NCI-H748 treated with DMSO at 0.1 percent for 48 hours (cell line): ENCODE results near the gene PEX10.

Source experiments
- DNase-seq: peaks from one replicate; lab custom pipeline; 2025; lab: John Stamatoyannopoulos, UW

Gene PEX10

DNA sequence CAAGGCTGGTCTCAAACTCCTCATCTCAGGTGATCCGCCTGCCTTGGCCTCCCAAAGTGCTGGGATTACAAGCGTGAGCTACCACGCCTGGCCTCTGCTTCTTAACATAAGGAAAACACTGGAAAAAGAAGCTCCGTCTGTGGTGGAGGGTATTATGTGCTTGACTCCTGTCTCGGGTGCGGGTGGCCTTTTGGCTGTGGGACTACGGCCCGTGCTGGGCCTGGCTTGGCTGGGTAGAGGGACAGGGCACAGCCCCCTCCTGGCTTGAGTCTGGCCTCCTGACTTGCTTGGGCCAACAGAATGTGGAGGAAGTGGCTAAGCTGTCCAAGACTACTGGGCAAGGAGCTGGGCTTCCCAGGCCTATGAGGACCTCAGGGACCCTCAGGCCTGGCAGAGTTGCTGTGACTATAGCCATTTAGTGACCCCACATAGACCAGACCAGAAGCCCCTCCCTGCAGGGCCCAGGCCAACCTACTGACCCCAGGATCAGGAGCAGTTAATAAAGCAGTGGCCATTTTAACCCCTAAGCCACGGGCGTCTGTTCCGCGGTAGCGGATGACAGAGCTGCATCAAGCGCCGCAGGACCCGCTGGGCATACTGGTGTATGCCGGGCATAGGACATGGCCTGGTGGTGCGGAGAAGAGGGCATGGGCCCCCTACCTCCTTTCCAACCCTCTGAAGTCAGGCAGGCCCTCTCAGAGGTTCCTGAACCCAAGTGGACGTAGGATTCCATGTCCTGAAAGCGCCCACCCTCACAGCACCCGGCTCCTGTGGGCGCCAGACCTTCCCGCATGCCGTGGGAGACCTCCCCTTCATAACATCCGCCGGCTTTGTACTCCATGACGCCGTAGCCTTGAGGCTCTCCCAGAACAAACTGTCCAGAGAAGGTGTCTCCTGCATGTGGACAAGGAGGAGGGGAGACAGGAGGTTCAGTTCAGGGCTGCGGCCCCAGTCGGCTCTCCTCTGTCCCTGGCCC lies 25.4 kb downstream of the PEX10 start:
- no peak for DNase-seq

- DNase-seq: no peak
Measured at GRCh38 chr1:2385606-2386280, 26.6 kb downstream of the PEX10 start.

- no peak for DNase-seq
Measured at GRCh38 chr1:2384941-2385481, 27.4 kb downstream of the PEX10 start.

GRCh38 chr1:2384130-2384860 lies 28.1 kb downstream of the PEX10 start:
- DNase-seq: no peak

DNA sequence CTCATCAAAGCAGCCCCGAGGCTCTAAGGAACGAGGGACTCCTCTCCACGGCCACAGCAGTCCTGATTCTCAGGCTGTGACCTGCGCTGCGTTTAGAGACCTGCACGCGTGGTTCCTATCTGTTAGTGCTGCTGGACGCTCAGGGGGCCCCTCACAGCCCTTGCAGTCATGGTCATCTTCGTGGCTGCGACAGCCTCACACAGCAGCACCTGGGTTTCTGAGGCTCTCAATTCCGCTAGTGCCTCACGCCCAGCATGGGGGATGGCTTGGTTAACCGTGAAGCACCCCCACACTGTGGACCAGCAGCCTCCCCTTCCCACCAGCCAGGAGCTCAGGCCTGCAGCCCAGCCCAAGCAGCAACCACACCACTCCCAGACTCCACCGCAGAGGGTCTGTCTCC lies 28.8 kb downstream of the PEX10 start:
- DNase-seq: no peak

DNA sequence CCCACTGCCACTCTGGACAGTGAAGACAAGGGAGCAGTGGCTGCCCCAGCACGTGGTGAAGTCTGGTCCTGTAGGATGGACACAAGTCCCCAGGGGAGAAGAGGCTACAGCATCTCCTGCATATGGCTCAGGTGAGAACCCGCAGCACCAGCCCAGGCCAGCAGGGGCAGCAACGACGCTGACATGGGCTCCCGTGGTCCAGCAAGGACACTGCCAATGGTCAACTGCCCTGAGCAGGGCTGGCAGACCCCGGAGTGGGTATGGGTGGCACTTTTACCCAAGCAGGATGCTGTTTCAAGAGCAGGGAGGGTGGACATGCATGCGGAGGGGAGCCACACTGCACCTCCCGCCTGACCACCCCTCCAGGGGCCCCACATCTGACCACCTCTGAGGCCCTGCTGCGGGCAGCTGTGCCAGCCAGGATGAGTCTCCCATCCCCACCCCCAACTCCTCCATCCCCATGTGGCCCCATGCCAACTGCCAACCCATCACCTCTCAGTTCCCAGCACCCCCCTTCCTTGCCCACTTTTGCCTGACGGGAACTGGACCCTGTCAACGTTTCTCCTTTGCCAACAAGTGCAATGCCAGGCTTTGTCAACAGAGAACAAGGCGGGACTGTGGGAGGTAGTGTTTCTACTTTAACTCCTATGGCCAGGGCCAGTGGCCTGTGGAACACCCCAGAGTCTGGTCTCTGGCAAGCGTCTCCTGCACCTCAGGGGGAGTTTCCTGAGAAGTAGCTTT lies 29.6 kb downstream of the PEX10 start:
- no peak for DNase-seq

DNA sequence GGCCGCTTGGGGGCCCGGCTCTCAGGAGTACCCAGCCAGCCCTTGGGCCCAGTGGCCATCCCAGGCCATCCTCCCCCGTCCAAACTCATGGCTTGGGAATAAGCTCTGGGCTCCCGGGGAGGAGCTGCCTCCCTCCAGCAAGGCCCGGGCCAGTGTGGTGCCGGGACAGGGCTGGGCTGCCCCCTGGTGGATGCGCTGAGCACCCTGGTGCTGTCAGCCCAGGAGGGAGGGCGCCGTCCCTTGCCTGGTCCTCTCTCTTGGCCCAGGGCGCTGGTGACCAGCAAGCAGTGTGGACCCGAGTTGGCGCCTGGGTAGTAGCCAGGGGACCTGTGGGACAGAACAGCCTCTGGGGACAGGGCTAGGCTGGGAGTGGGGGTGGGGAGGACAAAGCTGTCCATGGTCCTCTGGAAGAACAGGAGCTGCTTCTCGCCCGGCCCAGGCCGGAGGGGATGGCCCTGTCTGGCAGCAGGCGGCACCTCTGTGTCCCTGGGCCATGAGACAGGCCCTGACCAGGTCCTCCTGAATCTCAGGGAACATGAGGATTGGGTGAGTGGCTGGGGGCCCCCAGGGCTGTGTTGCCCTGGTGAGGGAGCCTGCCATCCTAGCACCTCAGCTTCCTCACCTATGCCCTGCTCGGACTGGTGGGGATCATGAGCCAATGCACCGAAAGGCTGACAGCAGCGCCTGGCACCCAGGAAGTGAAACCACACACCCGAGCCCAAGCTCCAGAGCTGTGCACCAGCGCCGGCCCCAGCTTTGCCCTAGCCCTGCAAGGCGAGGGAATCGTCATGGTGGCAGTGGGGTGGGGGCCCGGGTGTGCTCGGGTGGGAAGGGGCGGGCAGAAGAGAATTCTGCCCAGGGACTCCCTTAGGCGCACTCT lies 30.4 kb downstream of the PEX10 start:
- no peak for DNase-seq

DNA sequence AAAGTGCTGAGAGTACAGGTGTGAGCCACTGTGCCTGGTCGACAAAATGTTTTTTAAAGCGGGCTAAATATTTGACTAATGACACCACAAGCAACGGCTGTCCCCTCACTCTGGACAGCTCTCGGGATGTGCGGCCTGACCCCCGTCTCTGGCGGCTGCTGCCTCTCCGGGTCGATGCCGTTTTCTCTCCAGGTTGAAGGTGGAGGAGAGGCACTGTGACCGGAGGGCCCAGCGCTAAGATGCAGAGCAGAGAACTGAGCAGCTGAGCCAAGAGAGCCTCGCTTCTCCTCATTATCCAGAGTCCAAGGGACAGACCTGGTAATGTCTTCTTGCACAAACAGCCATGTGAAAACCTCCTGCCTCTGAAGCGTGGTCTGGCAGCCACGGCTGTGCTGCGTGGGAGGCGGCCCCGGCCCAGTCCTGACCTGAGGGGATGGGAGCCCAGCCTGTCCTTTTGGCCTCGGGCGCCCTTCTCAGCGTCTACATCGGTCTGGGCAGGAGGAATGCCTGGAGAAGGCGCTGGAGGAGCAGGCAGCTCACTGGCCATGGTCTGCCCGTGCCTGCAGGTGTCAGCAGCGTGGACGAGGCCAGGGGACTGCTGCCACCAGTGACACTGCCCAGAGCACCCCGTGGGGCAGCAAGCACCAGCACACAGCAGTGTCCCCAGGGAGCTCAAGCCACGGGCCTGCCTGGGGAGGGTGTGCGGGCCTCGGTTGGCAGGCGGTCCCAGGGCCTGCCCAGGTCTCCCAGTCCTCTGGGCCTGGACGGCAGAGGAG lies 31.4 kb downstream of the PEX10 start:
- no peak for DNase-seq

GRCh38 chr1:2379733-2380404 lies 32.5 kb downstream of the PEX10 start:
- no peak for DNase-seq

DNA sequence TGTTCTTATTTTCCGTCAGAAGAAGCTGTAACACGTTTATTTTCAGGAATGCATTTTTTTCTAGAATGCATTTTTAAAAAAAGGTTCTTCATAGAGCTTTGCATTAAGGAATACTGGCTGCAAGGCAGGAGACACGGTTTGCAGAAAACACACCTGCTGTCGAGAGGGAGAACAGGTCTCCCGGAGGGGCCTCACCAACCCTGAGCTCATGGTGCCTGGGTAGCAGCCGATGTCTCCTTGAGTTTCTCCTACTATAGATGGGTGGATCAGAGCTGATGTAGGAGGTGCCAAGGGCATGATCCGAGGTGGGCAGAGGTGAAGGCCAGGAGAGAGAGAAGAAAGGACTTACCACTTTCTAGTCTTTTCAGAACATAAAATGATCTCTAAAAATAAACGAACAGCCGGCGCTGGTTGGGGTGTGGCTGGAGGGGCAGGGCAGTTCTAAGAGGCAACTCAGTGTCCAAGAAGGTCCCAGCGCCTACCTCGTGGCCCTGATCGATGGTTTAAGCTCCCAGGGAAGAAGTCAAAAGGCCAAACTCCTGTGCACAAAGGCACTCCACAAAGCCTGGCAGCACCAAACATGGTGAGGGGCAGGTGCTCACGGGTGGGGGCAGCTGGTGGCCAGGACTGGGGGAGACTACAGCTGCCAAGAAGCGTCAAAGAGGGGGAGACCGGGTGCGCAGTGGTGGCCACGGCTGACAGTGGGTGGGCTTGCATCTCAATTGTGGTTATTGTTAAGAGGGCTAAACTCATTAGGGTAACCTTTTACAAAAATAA lies 33.2 kb downstream of the PEX10 start:
- no peak for DNase-seq

GRCh38 chr1:2378441-2378851 lies 33.9 kb downstream of the PEX10 start:
- no peak for DNase-seq

DNA sequence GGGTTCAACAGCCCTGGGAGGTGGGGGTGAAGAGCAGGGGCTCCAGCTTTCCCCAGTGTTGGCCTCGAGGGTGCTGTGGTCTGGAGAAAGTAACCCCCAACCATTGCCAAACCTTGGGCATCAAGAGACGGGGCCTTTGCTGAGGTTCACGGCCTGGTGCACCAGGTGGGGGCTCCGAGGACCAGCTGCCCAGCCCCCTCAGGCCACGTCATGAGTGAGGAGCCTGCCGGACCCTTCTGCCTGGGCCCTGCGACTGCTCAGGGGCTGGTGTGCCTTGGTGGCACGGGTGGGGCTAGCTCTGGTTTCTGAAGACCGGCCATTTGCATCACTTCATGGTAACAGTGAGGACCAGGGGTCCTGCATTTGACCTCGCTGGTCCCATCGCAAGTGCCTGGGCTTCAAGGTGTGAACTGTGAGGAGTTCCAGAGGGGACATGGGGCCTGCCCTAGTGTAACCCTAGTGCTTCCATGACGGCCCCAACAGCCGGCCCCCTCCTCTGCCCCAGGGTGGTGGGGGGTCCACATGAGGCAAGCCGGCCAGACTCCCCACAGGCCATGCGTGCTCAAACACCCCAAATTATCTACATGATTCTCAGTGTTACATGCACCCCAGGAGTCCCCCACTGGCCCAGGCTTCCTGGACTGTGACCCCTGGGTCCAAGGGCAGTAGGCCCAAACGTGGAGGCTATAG lies 34.5 kb downstream of the PEX10 start:
- DNase-seq: no peak

- no peak for DNase-seq
Measured at GRCh38 chr1:2376931-2377672, 35.3 kb downstream of the PEX10 start.

DNA sequence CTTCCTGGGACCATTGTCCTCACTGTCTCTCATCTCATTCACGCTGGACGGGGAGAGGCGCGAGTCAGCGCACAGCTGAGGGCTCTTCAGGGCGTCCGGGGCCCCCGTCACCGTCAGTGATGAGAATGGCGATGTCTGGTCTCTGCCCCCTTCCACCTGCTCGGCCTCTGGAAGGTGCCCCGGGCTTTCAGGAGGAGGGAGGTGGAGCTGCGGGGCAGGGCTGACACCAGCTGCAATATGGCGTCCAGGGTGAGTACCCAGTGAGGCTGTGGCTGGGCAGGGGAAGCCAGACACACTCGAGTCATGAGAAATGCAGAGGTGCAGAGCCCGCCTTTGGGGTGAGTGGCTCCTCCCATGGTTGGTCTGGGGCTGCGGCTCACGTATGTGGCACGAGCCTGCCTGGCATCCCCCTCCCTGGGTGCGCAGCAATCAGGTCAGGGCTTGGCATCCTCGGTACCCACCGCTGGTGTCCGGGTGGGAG lies 36.1 kb downstream of the PEX10 start:
- no peak for DNase-seq

DNA sequence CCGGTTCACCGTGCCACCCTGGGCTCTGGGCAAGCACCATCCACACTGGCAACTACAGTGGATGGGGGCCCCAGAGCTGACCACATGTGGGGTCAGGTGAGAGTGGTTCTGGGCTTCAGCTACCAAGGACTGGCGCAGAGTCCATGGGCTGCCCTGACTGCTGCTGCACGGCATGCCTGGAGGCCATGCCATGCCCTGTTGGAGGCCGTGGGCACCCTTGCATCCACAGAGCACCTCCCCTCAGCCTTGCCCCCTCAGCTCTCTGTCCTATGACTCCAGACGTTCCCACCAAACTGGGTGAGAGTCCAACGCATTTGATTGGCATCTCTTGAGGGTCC lies 36.5 kb downstream of the PEX10 start:
- DNase-seq: no peak

GRCh38 chr1:2375246-2375922 lies 37.0 kb downstream of the PEX10 start:
- no peak for DNase-seq
